ENCODE data around the gene ABCD4.
"Not testable (repeated sequence)": the region's sequence is repeated elsewhere in the genome, so short reads cannot be mapped to it uniquely, and the experiment has no call there.

ABCD4 gene

DNA sequence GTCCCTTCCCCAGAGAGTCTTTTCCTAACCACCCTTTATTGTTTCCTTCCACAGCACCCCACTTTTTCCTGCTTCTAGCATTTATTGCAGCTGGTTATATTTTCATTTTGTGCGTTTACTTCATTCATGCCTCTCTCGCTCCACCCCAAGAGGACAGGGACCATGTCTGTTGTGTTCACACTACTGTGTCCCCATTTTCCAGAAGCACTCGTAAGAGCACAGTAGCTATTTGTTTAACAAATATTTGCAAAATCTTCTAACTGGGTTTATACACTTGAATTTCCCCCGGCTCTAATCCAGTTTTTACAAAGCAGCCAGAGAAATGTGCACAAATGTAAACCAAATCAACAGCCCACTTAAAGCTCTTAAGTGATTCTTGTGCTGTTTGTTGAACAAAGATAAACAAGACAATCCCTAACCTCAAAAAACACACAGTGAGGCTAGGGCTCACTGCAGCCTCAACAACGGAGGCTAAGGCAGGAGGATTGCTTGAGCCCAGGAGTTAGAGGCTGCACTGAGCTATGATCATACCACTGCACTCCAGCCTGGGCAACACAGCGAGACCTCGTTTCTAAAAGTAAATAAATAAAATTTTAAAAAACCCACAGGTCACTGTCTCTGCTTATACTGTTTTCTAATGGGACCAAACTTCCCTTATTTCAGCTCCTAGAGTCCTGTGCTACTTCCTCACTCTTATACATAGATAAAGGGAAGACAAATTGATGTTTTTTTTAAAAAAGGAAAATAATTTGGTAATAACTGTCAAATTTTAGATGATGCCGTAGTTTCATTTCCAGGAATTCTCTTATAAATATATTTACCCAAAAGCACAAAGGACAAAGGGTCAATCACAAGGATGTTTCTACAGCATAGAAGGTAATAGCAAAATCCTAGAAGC, 6.6 kb upstream of the ABCD4 start:
- Histone ChIP-seq H3K27ac (no peak overlapping the region), H3K4me3 (no peak overlapping the region)

DNA sequence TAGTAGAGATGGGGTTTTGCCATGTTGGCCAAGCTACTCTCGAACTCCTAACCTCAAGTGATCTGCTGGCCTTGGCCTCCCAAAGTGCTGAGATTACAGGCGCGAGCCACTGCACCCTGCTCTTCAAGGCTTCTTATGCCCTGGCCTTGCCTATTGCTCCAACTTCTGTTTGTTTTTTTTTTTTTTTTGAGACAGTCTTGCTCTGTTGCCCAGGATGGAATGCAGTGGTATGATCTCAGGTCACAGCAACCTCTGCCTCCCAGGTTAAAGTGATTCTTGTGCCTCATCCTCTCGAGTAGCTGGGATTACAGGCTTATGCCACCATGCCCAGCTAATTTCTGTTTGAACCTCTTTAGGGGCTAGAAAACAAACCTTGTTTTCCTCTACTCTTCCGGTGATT, 6.0 kb upstream of the ABCD4 start:
- H3K27ac ChIP-seq = no peak overlapping the region

DNA sequence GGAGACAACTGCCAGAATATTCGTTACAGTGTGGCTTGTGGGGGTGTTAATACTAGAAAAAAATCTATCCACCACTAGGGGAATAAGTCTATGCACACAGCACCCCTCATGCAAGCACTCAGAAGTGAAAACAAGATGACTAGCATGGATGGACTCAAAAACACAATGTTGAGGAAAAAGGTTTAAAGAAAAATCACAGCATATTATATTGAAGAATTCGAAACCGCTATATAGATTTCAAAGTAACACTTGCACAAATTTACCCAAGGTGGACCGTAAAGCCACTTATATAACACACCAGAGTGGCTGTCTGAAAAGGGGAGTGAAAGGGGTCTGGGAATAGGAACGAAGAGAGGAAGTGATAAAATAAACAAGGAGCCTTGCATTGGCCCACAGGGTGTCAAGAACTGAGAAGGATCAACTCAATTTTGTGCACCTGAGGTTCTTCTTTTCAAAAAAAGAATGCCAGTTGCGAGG, 544 bp downstream of the ABCD4 start:
- peak overlapping the region; percentile 29 to 96 (median 90) for H3K27ac ChIP-seq

More for the DNA sequence above, 6.0 kb upstream of the ABCD4 start:
- no peak overlapping the region for H3K4me3 ChIP-seq

DNA sequence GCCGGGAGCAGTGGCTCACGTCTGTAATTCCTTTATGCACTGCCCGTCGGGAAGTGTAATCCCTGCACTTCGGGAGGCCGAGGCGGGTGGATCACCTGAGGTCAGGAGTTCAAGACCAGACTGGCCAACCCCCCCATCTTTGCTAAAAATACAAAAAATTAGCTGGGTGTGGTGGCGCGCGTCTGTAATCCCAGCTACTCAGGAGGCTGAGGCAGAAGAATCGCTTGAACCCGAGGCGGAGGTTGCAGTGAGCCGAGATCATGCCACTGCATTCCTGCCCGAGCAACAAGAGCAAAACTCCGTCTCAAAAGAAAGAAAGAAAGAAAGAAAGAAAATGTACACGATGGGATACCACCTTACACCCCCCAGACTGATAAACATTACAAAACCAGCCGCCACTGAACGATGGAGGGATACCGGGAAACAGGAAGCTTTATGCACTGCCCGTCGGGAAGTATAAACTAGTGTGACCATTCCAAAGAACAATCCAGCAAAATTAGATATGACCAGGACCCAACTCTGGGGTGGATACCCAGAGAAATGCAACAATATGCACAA, 1.1 kb downstream of the ABCD4 start:
- H3K27ac ChIP-seq = peak overlapping the region in 12 of 21 experiments; percentile 26 to 96 (median 92)
- H3K4me3 ChIP-seq = peak overlapping the region; percentile 67 to 97 (median 88)

More for the DNA sequence above, 544 bp downstream of the ABCD4 start:
- peak overlapping the region; percentile 67 to 97 (median 88) for H3K4me3 ChIP-seq

DNA sequence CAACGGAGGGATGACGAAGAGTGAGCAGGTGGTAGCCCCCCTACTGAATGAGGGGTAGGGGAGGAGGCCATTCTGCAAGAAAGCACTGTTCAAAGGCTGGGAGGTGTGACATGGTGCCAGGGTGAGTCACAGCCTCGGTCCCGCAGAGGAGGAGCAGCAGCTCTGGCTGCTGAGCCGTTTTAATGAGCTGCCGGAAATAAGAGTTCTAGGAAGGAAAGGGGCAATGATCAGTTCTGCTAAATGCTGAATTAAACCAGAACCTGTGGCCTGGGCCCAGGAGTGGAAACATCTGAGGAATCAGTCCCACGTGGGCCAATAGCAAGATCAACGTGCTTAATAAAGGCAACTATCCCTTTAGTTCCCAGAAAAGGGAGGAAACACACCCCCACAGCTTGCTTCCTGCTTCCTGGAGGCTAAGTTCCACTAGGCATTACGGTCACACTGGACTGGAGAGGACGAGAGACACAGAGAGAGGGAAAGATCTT, 3.6 kb downstream of the ABCD4 start:
- H3K27ac ChIP-seq = peak overlapping the region in 10 of 21 experiments; percentile 2 to 70 (median 47)
- H3K4me3 ChIP-seq = no peak overlapping the region

DNA sequence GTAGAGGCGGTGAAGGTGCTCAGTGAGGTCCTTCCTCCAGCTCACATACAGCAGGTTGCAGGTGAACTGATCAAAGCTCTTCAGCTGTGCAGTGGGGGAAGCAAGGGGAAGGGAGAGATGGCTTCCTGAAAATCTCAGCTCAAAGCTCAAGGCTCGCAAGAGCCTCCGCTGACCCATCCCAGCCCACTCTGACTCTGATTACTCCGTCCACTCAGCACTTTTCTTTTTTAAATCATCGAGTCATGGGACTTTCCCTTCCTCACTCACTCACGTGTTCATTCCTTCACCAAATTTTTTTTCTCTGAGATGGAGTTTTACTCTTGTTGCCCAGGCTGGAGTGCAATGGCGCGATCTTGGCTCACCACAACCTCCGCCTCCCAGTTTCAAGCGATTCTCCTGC, 4.7 kb downstream of the ABCD4 start:
- no peak overlapping the region for H3K27ac ChIP-seq

DNA sequence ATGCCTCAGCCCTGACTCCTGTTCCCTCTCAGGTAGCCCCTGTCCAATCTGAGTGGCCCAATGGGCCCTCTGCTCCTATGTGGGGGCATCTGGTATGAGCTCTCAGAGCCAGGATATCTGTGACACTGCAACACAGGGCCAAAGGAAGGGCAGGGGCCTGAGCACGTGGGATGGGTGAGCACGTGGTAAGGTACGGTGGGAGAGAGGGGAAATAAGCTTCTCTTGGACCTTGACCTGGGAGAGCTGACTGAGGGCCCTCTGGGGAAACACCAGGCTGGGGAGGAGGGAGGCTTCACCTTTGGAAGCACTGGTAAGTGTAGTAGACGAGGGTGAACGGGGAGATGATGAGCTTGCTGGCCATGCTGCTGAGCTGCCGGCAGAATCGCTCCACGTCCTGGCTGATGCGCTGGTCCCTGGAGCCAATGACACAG, 6.7 kb downstream of the ABCD4 start:
- H3K4me3 ChIP-seq = no peak overlapping the region
- no peak overlapping the region for H3K27ac ChIP-seq

More for the DNA sequence above, 4.7 kb downstream of the ABCD4 start:
- H3K4me3 ChIP-seq = no peak overlapping the region

DNA sequence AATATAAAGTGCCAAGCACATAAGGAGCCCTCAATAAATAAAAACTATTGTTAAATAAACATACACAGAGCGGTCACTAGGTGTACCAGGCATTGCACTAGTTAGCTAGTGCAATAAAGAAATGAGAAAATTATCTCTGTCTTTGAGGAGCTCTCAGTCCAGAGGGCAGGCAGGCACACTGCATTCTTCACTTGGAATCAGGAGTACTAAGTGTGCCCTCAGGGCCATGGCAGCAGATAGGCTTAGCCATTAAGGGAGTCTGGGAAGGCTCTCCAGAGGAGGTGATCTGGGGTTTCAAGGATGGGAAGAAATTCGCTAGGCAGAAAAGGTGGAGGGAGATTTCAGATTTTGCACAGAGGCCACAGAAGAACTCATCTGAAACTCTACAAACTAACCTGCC, 9.1 kb downstream of the ABCD4 start:
- no peak overlapping the region for H3K4me3 ChIP-seq
- H3K27ac ChIP-seq = no peak overlapping the region

DNA sequence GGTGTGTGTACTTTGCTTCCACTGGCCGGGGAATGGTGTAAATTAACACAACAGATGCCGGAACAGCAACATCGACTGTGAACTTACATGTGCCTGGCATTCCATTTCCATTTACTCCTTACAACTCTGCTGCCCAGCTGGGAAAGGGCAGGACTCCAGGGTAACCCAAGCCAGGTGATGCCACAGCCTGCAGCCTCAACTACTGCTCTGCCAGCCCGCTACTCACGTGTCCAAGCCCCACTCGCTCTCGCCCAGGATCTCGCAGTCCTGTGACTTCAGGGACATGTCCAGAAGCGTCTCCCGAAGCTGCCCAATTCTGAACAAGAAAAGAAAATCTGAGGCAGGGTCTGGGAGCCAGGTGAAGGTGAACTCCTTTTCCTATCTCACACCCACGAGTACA, 10.7 kb downstream of the ABCD4 start:
- Histone ChIP-seq H3K4me3 (no peak overlapping the region), H3K27ac (no peak overlapping the region)

DNA sequence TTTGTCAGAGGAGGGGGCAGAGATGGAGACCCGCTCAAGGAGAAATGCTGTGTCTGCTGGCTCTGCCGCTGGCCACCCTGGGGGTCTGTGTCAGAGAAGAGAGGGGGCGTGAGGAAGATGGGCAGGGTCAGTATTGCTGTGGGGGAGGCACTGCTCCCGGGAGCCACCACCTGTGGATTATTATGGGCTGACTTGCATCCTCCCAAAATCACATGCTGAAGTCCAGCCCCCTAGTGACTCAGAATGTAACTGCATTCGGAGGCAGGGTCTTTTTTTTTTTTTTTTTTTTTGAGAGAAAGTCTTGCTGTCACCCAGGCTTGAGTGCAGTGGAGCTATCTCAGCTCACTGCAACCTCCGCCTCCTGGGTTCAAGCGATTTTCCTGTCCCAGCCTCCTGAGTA, 12.3 kb downstream of the ABCD4 start:
- Histone ChIP-seq H3K27ac (no peak overlapping the region), H3K4me3 (no peak overlapping the region)

DNA sequence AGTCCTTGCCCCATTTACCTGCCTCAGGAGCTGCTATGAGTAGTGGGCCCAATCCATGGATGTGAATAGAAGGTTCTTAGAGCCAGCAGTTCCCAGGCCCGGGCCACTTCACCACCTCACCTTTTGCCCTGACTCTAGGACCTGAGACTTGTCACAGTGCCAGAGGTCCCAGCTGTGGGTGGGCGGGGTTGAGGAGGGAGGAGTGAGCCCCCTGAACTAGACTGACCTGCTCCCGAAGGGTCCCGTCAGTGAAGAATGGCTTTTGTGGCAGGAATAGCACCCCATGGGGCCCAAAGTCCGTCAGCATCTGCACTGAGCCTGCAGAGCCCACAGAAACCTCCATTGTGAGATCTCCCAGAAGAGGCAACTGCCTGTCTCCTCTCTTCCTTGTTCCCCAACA, 12.9 kb downstream of the ABCD4 start:
- Histone ChIP-seq H3K4me3 (no peak overlapping the region), H3K27ac (no peak overlapping the region)

DNA sequence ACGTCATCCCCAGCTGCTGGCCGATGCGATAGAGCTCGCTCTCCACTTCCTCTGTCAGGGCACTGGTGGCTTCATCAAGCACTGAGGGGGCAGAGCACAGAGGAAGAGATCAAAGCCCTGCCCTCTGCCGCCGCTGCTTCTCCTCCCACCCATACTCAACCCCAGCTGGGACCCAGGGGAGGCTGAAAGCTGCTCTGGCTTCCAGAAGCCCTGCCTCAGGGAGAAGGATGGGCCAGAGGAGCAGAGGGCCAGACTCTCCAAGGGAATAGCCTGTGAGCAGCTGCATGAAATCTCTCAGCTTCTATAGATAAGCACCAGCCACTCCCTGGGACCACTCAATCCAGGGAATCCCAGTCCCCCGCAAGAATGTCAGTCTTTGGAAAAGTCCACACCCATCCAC, 16.0 kb downstream of the ABCD4 start:
- H3K4me3 ChIP-seq = no peak overlapping the region
- H3K27ac ChIP-seq = no peak overlapping the region

DNA sequence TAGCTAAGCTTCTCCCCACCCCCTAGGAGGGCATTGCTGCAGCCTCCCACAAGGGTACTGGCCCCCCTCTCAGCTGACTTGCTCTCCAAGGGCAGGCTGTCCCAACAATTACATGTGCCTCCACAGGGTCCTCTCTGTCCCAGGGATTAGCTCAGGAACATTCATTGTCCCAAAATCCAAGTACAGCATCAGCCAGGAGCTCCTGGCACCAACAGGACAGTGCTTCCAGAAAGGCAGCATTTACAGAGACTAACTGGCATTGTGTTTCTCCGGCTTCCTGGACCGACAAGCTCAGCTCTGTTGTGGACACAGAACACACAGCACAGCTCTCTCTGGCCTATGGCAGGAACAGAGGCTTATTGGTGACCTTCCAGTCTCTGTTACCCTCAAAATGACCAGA, 21.7 kb downstream of the ABCD4 start:
- no peak overlapping the region for H3K4me3 ChIP-seq
- no peak overlapping the region for H3K27ac ChIP-seq

DNA sequence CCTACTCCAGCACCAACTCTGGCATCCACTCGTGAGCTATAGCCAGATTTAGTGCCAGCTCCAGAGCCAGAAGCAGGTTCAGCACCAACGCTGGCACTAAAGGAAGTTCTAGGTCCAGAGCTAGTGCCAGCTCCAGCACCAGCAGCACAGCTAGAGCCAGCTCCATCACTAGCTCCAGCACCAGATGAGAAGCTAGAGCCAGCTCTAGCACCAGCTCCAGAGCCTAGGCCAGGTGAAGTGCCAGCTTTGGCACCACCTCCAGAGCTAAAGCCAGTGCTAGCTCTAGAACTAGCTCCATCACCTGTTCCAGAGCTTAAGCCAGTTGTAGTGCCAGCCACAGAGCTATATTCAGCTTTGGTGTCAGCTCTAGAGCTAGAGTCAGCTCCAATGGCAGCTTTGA, 24.7 kb downstream of the ABCD4 start:
- Histone ChIP-seq H3K4me3 (no peak overlapping the region), H3K27ac (no peak overlapping the region)

DNA sequence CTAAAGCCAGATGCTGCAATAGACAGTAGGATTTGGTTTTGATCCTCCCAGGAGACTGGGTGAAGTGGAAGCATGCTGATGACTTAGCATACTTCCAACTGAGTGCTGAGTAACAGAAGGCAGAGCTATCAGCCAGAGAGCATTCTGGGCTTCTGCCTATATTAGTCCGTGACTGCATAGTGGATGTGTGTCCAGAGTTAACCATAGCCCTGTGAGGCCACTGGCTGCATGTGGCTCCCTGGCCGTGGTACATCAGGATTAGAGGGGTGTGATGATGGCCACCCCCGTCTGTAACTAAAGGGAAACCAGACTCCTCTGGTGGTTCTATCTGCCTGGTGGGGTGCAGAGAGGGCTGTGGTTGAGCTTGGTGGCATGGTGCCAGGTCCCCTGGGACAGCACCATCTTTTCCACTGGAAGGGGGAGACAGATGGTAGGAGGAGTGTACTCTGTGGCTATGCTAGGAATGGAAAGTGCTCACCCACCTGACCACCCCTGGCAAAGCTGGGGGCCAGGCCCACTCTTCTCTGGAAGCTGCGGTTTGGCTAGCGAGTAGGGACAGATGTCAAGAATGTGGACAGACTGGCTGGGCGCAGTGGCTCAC, 27.4 kb downstream of the ABCD4 start:
- Histone ChIP-seq H3K4me3 (no peak overlapping the region), H3K27ac (no peak overlapping the region)

DNA sequence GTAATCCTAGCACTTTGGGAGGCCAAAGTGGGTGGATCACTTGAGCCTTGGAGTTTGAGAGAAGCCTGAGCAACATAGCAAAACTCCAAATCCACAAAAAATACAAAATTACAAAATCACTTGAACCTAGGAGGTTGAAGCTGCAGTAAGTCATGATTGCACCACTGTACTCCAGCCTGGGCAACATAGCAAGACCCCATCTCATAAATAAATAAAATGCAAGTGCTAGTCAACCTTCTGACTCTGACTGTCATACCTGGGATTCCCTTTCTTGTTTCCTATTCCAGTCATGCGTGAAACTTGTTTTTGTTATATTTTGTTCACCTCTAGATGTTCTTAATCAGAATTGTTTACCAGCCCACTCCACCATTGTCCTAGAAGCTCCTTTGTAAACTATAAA, 31.4 kb downstream of the ABCD4 start:
- H3K27ac ChIP-seq = no peak overlapping the region
- H3K4me3 ChIP-seq = no peak overlapping the region

DNA sequence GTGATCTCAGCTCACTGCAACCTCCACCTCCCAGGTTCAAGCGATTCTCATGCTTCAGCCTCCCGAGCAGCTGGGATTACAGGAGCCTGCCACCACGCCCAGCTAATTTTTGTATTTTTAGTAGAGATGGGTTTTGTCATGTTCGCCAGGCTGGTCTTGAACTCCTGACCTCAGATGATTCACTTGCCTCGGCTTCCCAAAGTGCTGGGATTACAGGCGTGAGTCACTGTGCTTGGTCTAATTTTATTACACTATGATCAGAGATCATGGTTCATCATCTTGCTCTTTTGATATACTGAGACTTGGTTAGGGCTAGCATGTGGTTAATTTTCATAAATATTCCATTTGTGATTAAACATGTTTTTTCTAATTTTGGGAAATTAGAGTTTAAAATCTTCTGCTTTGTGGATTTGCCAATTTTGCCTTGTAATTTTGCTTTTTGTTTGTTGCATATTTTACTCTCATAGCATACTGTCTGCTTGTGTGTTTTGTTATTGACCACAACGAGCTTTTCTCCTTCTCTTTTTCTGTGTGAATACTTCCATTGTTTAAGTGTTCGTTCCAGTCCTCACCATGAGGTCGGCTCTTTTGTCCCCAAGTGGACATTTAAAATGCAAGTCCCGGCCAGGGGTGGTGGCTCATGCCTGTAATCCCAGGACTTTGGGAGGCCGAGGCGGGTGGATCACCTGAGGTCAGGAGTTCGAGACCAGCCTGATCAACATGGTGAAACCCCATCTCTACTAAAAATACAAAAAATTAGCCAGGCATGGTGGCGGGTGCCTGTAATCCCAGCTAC, 32.2 kb downstream of the ABCD4 start:
- H3K27ac ChIP-seq, H3K4me3 ChIP-seq: not testable (repeated sequence)

DNA sequence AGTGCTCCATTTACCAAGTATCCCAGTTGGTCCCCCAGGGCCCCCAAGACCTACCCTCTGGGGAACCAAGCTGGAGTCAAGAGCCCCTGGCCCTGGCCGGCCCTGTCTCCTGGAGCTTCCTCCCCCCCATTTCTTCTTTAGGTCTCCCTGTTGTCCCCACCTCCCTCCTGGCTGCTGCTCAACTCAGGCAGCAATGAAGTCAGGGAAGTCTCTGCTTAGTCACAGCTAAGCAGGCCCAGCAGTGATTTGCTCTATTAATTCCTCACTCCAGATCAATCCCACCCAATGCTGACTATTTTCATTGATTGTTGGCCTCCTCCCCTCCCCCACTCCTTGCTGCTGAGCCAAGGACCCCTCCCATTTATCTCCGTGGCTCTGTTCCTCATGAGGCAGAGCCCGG, 35.1 kb downstream of the ABCD4 start:
- Histone ChIP-seq H3K4me3 (no peak overlapping the region), H3K27ac (no peak overlapping the region)

DNA sequence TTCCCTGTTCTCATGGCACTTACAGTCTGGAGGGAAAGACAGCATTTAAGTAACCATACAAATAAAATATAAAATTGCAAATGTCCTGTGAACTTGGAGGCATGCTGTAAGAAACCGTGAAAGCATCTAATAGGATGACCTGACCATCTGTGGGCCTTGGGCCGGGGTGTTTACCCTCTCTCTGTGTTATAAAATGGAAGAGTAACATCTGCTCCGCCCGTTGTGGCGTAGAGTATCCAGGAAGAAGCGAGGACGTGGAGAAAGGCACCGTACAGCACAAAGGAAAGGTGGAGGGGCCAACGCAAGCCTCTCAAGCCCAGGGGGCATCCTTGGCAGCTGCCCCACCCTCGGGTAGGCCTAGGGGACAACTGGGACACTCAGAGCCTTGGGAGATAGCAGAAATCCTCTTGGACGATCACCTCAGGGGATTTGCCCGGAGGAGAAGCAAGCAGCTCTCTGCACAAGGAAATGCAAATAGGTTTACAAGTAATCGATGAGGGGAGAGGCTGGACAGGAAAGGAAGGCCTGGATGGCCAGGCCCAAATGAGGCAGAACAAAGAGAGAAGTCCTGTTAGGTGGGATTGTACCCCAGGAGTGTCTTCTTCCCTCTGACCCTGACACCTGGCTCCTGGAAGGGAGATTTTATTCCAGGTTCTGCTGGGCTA, 37.3 kb downstream of the ABCD4 start:
- Histone ChIP-seq H3K4me3 (no peak overlapping the region), H3K27ac (no peak overlapping the region)

All from skin epidermis (tissue), 12 donors.